ENCODE measurements around the gene KAZN. TPM values are rescaled to one million over a fixed set of nuclear protein-coding genes. Genes with fewer than 3 reads are reported as not detected.

The KAZN gene
- total RNA-seq, 1 donor from 2014 or later, result 37.2 TPM

DNA sequence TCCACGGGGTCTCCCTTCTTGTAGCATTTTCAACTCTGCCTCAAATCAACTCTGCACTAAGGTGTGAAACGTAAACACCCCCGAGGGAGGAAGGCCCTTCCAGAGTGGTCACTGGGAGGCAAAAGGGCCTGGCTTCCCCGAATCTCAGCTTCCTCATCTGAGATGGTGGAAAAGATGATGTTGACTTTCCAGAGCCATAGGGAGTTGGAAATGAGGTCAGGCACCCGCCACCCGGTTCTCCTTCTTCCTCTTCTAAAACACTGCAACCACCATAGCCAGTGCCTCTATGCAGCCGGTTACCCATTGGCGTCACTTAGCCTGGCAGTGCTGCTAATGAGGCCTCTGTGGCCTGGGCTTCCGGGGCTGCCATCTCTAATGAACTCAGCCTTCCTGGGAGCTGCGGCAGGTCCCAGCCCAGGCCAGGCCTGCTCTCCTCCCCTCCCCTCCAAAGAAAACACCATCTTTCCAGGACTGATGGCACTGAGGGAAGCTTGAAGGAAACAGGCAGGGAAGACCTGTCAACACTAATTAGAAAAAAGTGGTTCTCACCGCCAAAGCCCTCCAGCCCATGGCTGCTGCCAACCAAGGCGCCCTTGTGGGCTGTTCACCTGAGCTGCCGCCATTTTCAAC is 175.0 kb downstream of the KAZN start:
- no peak for DNase-seq (ENCODE audit: low spot score)
- no peak for ATAC-seq
- intact Hi-C loops (cut with DNase I), result loop anchor here (10.0 kb wide), 1 partner anchor 149 kb away; no protein-coding TSS in a partner anchor

GRCh38 chr1:14774225-14774624 is 175.7 kb downstream of the KAZN start:
- ATAC-seq, result no peak
- no peak for DNase-seq (ENCODE audit: low spot score)
- intact Hi-C loops (cut with DNase I), result loop anchor here (10.0 kb wide), 1 partner anchor 149 kb away; no protein-coding TSS in a partner anchor

DNA sequence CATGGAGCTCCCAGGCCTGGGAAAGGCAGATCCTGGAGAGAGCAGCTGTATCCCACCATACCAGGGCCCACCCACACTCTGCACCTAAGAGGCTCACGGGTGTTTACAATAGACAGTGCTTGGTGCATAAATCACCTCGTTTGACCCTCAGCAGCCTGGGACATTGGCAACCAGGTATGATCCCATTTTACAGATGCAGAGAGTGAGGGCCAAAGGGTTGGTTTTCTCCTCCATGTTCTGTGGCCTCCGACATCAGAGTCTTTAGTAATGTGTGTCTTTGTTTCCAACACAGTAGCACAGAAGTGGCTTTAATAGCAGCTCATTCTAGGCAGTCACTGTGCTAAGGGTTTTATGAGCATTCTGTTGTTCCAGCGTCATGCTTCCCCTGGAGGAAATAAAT is 176.5 kb downstream of the KAZN start:
- DNase-seq (ENCODE audit: low spot score) (no peak), ATAC-seq (no peak)
- intact Hi-C loops (cut with DNase I), result loop anchor here (10.0 kb wide), 1 partner anchor 150 kb away; no protein-coding TSS in a partner anchor

- ATAC-seq, result no peak
- no peak for DNase-seq (ENCODE audit: low spot score)
- intact Hi-C loops (cut with DNase I), result loop anchor here (10.0 kb wide), 1 partner anchor 151 kb away; no protein-coding TSS in a partner anchor
These were observed 176.9 kb downstream of the KAZN start for GRCh38 chr1:14775434-14775833.

GRCh38 chr1:14777516-14778506 is 179.3 kb downstream of the KAZN start:
- intact Hi-C loops (cut with DNase I), result loop anchor here (10.0 kb wide), 1 partner anchor 153 kb away; no protein-coding TSS in a partner anchor
- DNase-seq (ENCODE audit: low spot score) (no peak), ATAC-seq (no peak)

- intact Hi-C loops (cut with DNase I), result loop anchor here (10.0 kb wide), 1 partner anchor 154 kb away; no protein-coding TSS in a partner anchor
- ATAC-seq (no peak), DNase-seq (ENCODE audit: low spot score) (no peak)
These were observed 180.0 kb downstream of the KAZN start for GRCh38 chr1:14778541-14778897.

GRCh38 chr1:14778898-14779865 is 180.7 kb downstream of the KAZN start:
- intact Hi-C loops (cut with DNase I), result loop anchor here (10.0 kb wide), 1 partner anchor 154 kb away; no protein-coding TSS in a partner anchor
- DNase-seq (ENCODE audit: low spot score), result no peak
- ATAC-seq, result no peak

DNA sequence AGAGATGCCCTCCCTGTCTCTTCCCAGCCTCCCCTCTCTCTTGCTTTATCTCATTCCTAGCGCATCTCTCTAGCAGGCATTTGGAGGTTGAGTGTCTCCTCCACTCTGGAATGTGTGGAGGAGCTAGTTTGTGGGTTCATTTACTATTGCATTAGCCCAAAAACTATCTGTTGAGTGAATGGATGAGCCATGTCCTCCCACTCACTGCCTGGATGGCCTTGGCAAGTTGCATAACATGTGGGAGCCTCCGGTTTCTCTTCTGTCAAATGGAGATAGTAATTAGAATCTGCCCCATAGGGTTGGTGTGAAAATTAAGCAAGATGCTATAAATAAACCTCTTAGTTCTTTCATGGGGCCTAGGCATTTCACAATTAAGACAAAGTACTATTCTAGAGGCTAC is 181.8 kb downstream of the KAZN start:
- intact Hi-C loops (cut with DNase I), result no loop called here
- ATAC-seq (no peak), DNase-seq (ENCODE audit: low spot score) (no peak)

GRCh38 chr1:14781811-14782210 is 183.3 kb downstream of the KAZN start:
- intact Hi-C loops (cut with DNase I), result no loop called here
- no peak for DNase-seq (ENCODE audit: low spot score)
- ATAC-seq, result no peak

- intact Hi-C loops (cut with DNase I), result no loop called here
- DNase-seq (ENCODE audit: low spot score) (no peak), ATAC-seq (no peak)
These were observed 184.5 kb downstream of the KAZN start for GRCh38 chr1:14782741-14783591.

DNA sequence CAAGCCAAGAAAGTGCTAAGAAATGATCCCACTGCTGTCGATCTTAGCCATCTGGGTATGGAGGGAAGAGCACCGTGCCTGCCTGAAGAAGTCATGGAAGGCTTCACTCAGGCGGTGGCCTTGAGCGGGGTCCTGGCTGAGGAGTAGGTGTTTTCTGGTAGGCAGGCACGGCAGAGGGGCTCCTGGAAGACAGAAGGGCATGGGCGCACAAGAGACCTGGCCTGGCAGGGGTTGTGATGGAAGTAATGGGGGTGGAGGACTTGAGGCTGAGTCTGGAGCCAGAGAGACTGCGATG is 185.1 kb downstream of the KAZN start:
- no peak for ATAC-seq
- no peak for DNase-seq (ENCODE audit: low spot score)
- intact Hi-C loops (cut with DNase I), result no loop called here

- no peak for ATAC-seq
- DNase-seq (ENCODE audit: low spot score), result no peak
These were observed 186.6 kb downstream of the KAZN start for GRCh38 chr1:14784790-14785773.

DNA sequence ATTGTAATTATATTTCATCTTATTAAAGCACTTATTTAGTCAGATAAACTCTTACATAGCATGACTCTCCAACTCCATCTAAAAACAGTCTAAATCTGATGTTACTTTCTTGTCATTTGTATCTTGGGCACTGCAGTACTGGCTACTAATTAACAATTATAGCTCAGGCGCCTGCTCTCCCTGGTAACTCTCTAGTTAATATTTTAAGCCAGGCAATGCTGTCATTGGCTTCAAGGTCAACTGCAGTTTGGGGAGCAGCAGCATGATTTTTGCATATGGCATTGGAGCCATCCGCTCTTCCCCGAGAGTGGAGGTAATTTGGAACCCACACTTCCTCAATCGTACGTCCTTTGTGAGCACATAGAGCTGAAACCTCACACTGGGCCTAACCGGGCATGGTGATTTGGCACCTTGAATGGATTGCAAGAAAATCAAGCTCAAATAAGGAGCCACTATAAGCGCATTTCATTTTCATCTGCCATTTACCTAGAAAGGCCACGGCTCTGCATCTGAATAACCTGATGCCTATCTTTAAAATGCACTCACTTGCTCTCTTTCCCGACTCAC is 187.7 kb downstream of the KAZN start:
- no peak for DNase-seq (ENCODE audit: low spot score)
- intact Hi-C loops (cut with DNase I), result no loop called here

More at GRCh38 chr1:14784790-14785773, 186.6 kb downstream of the KAZN start:
- intact Hi-C loops (cut with DNase I), result no loop called here

GRCh38 chr1:14786681-14787080 is 188.2 kb downstream of the KAZN start:
- no peak for ATAC-seq
- no peak for DNase-seq (ENCODE audit: low spot score)
- intact Hi-C loops (cut with DNase I), result no loop called here

More for the DNA sequence above, 187.7 kb downstream of the KAZN start:
- no peak for ATAC-seq

GRCh38 chr1:14787604-14788003 is 189.1 kb downstream of the KAZN start:
- DNase-seq (ENCODE audit: low spot score) (no peak), ATAC-seq (no peak)
- intact Hi-C loops (cut with DNase I), result no loop called here

DNA sequence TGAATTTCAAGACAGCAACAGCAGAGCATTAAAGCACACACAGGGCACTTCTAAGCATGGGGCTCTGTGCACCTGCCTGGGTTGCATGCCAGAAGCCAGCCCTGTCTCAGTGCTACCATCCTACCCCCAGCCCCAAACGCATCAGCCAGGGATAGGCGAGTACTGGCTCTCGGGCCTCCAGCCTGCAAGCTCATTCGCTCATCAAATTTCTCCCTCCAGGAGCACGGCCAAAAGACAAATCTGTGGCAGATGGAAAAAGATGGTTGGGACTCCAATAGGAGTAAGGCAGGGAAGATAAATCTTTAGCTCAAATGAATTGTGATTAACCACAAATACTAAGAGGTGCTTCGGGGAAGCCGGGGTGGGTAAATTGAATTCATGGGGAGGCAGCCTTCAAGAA is 189.6 kb downstream of the KAZN start:
- DNase-seq (ENCODE audit: low spot score), result no peak
- intact Hi-C loops (cut with DNase I), result no loop called here
- ATAC-seq, result no peak

DNA sequence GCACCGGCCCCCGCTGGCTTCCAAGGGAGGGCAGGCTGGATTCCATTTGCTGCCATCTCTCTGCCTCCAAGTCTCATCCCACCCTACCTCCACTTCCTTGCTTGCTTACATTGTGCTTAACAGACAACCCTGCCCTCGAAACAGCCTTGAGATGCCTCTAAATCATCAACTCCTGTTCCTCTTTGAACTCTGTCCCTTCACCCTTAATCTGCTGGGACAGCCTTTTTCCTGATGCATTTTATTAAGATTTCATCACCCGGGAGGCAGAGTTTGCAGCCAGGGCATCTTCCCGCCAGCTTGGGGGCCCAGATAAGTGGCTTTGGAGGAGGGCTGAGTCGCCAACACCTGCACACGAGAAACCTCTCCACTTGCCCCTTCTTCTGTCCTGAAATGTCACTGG is 192.5 kb downstream of the KAZN start:
- intact Hi-C loops (cut with DNase I), result no loop called here
- DNase-seq (ENCODE audit: low spot score) (no peak), ATAC-seq (no peak)

Measured in sciatic nerve (tissue), 2 donors.